GM21529 (cell line): ENCODE data around the gene DAP3.
"Not testable (repeated sequence)": the region's sequence is repeated elsewhere in the genome, so short reads cannot be mapped to it uniquely, and the experiment has no call there.

ENCODE experiments used
- ATAC-seq: cut with Tn5 transposase; IDR thresholded peaks from one replicate; pipeline ENCODE4 v1.9.1; 2021; ENCODE audit not compliant: unreplicated experiment

Gene DAP3

GRCh38 chr1:155689081-155689607, at the start of gene DAP3:
Gene DAP3 (plus strand): TSS chr1:155689091. CDS start chr1:155709780, 20,689 bp downstream.
- not testable (repeated sequence) for ATAC-seq

GRCh38 chr1:155640367-155640766, 48.5 kb upstream of the DAP3 start:
- no peak for ATAC-seq

DNA sequence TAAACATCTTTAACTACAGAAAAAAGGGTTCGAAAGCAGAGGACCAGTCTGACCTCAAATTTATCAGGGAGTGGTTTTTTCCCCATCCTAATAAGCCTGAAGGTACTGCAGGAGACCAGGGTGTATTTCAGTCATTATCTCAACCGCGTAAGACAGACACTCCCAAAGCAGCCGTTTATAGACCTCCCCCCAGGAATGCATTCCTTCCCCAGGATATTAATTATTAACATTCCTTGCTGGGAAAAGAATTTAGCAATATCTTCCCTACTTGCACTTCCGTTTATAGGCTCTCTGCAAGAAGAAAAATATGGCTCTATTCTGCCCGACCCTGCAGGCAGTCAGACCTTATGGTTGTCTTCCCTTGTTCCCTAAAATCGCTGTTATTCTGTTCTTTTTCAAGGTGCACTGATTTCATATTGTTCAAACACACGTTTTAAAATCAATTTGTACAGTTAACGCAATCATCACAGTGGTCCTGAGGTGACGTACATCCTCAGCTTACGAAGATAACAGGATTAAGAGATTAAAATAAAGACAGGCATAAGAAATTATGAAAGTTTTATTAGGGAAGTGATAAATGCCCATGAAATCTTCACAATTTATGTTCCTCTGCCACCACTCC, 46.2 kb upstream of the DAP3 start:
- not testable (repeated sequence) for ATAC-seq

DNA sequence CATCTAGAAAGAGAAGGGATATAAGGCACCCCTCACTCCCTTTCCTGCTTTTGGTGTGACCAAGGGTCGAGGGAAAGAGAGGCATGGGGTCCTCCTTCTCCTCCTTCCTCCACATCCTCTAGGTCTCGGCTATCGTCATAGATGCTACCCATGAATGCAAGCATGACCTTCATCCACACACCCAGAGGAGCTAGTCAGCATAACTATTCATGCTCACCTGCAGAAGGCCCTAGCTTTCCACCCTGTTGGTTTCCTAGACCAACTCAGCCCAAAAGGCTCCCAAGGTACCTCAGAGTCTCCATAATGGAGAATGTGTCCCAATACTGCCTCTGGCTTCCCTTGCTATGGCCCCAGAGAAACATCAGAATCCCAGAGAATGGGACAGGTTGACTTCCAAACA, 45.7 kb upstream of the DAP3 start:
- no peak for ATAC-seq

DNA sequence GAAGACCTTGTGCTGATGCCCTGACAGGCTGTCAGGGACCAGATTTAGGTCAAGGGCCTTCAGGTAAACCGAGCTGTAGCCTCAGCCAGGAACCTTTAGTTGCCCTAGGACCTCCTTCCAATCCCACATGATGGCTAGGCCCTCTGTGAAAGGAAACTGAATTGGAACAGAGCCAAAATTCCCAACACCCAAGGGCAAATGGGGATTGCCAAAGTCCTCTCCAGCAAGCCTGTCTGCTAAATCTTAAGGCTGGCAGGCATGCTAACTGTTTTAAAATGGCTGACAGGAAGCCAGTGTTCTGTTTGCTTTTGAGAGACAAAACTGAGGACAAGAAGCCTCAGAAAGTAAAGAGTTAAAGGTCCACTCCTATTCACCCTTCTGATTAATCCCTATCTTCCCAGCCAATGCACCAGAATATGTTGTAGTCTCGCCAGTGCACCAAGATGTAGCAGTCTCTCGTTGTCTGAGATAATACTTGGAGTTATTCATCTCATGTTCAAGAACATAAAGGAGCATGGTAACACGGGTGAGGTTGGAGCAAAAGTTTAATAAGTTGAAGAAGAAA, 43.8 kb upstream of the DAP3 start:
- ATAC-seq = no peak

- no peak for ATAC-seq
Observed at GRCh38 chr1:155645648-155646047, 43.2 kb upstream of the DAP3 start.

DNA sequence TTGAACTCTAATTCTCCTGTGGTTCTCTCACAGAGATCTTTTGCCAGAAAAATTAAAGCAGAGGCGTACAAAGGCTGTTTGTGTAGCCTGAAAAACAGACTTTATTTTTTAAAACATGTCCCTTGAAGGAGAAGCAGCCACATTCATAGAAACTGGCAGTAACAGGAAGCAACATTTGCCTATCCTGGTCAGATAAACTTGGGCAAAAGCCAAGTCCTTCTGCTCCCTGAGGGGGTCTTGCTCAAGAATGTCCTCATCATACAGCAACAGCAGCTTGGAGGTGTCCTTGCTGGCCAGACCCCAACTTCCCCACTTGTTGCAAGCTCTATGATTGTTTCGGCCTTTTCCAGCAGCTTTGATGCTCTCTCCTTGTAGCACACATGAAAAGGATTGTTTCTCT, 42.6 kb upstream of the DAP3 start:
- no peak for ATAC-seq

- ATAC-seq = no peak
Observed at GRCh38 chr1:155648207-155649147, 40.4 kb upstream of the DAP3 start.

DNA sequence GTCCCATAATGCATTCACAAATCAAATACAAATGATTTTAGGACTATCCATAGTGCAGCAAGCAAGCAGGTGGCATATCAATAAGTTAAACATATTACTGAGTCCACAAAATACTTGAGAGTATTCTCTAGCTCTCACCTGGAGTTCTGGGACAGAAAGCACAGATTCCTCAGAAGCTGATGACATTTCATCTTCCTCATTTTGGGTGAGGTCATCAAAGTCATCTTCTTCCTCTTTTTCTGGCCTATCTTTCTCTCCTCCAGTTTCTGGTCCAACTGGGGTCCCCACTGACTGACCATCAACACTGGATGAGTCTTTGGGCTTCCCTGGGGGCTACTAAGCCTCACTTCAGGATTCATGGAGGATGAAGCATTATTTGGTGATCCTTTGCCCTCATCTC, 39.2 kb upstream of the DAP3 start:
- ATAC-seq = no peak

DNA sequence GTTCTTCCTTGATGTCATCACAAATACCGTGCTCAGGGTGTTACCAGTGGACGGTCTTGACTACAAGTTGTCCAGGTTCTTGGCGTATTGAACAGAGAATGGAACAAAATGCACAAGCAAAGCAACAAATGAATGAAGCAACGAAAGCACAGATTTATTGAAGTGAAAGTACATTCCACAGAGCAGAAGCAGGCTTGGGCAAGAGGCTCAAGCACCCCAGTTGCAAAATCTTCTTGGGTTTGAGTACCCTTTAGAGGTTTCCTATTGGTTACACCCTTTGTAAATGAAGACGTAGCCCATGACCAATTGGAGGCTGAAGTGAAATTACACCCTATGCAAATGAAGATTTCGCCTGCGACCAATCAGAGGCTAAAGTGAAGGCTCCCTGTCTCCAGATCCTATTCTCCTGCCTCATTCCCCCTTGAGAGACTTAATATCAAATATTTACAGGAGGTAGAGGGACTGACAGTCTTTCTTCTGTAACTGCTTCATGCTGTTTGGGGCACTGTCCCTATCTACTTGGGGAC, 38.6 kb upstream of the DAP3 start:
- no peak for ATAC-seq

DNA sequence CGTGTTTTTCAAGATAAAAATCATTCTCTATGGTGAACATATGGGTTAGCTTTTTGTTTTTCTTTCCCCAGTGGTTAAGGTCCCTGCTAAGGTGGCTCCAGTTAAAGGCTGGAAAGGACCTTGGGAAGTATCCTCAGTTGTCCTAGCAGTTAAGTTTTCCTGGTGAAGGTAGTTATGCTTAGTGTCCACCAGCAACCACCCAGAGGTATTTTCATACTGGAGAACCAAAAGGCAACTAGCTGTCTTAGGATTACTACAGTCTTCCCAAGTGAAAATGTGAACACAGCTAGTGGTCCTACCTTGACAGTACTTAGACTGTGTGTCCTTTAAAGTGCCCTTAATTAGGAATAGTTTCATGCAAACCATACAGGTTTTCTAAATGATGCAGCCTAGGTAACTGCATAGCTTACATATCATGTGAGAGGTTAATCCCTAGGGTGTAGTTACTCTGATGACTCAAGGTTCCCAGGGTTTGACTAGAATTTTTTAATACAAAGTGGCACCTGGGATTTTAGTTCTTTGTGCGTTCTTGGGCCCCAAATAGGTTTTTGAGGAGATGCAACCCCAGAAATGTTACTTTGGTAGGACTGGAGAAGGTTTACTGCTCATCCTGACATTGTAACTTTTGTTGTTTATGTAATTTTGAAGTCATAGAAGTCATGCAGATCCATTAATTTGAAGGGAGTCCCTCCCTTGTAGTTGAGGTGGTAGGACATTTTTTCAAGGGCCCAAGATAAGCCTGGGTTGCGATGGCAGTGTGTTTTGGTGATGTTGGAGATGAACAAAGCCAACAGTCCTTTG, 36.8 kb upstream of the DAP3 start:
- no peak for ATAC-seq

- ATAC-seq = no peak
Observed at GRCh38 chr1:155652951-155653350, 35.9 kb upstream of the DAP3 start.

DNA sequence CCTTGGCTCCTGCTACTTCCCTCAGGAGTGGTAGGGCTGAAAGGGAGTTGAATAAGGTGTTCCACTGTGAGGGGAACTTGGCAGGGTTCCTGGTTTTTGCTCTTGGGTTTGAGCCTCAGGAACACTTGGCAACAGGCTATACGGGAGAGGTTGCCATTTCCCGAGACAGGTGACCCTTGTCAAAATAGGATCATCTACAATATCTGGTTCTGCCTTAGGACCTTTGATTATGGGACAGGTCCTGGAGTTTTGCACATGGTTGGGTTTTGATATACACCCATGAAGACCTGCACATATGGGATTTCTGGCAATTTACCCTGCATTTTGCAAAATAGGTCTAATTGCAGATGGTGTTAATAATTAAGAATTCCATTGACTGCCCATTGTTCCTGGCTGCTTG, 31.4 kb upstream of the DAP3 start:
- no peak for ATAC-seq

DNA sequence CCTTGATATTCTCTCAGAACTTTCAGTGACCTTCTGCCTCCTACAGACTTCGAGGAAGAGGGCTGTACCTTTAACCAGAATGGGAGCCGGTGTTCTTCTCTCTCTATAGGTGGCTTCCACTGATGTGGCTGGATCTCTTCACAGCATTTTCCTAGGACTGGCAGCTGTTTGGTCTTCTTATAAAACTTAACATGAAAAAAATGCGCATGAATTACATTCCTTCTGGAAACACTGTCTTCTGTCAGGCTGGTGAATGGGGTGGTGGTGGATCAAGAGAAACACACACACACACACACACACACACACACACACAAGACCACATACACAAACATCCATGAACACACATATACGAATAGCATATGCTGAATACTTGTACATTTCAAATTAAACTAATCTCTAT, 27.7 kb upstream of the DAP3 start:
- ATAC-seq = not testable (repeated sequence)

GRCh38 chr1:155669233-155670162, 19.4 kb upstream of the DAP3 start:
- ATAC-seq = no peak

- ATAC-seq = no peak
Observed at GRCh38 chr1:155671750-155672149, 17.1 kb upstream of the DAP3 start.

DNA sequence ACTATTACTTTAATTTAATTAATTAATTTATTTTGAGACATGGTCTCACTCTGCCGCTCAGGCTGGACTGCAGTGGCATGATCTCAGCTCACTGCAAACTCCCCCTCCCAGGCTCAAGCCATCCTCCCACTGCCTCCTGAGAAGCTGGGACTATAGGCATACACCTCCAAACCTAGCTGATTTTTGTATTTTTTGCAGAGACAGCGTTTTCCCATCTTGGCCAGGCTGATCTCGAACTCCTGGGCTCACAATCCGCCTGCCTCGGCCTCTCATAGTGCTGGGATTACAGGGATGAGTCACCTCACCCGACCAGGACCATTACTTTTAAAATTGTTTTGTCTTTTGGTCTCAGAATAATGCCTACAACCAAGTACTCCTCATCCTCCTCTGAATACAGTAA, 15.9 kb upstream of the DAP3 start:
- no peak for ATAC-seq

DNA sequence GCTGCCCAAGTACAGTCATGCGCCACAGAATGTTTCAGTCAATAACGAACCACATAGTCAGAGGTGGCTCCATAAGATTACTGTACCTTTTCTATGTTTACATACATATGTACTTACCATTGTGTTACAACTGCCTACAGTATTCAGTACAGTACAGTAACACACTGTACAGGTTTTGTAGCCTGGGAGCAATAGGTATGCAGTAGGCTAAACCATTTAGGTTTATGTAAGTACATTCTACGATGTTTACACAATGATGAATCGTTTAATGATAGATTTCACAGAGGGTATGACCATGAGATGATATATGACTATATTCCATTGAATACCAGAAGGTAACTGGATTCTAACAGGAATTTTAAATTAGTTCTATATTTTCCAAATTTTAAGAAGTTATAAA, 10.9 kb upstream of the DAP3 start:
- no peak for ATAC-seq

- ATAC-seq = not testable (repeated sequence)
Observed at GRCh38 chr1:155678992-155679391, 9.9 kb upstream of the DAP3 start.

DNA sequence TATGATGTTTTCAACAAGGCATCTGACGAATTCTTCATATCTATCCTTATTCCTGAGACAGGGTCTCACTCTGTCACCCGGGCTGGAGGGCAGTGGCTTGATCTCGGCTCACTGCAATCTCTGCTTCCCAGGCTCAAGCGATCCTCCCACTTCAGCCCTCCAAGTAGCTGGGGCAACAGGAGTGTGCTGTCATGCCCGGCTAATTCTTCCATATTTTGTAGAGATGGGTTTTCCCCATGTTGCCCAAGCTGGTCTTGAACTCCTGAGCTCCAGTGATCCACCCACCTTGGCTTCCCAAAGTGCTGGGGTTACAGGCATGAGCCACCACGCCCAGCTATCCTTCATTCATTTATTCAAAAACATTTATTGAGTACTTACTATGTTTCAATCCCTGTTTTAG, 8.4 kb upstream of the DAP3 start:
- ATAC-seq = no peak
